SHP77 treated with DMSO at 0.1 percent for 48 hours (cell line): Measurements from ENCODE around the gene FCHSD1.

Source experiments
- DNase-seq: peaks from one replicate; lab custom pipeline; 2025; lab: John Stamatoyannopoulos, UW

FCHSD1 gene

GRCh38 chr5:141672841-141673813 lies 21.9 kb upstream of the FCHSD1 start:
- no peak for DNase-seq

- no peak for DNase-seq
Measured at GRCh38 chr5:141672071-141672840, 21.0 kb upstream of the FCHSD1 start.

GRCh38 chr5:141669520-141669919 lies 18.3 kb upstream of the FCHSD1 start:
- no peak for DNase-seq

DNA sequence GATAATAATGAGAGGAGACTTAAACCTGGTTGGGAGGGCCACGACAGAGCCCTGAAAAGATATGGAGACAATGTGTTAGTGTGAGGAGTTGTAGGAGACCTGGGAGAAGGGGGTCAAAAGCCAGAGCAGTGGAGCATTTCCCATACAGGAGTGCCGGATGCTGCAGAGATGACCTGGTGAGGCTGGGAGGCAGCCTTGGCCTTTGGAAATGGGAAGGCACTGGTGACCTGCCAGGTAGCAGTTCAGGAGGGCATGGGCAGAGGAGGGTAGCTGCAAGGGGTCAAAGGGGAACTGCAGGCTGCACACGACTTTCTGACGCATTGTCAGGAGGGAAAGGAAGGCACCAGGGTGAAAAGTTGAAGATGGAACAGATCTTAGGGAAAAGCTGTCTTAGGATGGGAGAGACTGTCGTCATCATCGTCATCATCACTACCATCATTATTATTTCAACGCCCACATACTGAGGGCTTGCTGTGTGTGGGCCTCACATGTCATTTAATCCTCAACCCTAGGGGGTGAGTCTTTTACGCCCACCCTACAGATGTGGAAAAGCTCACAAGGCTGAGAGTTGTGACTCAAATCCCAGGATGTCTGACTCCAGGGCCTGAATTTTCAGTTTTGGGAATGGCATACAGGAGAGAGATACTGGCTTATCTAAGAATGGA lies 17.5 kb upstream of the FCHSD1 start:
- DNase-seq, result no peak

DNA sequence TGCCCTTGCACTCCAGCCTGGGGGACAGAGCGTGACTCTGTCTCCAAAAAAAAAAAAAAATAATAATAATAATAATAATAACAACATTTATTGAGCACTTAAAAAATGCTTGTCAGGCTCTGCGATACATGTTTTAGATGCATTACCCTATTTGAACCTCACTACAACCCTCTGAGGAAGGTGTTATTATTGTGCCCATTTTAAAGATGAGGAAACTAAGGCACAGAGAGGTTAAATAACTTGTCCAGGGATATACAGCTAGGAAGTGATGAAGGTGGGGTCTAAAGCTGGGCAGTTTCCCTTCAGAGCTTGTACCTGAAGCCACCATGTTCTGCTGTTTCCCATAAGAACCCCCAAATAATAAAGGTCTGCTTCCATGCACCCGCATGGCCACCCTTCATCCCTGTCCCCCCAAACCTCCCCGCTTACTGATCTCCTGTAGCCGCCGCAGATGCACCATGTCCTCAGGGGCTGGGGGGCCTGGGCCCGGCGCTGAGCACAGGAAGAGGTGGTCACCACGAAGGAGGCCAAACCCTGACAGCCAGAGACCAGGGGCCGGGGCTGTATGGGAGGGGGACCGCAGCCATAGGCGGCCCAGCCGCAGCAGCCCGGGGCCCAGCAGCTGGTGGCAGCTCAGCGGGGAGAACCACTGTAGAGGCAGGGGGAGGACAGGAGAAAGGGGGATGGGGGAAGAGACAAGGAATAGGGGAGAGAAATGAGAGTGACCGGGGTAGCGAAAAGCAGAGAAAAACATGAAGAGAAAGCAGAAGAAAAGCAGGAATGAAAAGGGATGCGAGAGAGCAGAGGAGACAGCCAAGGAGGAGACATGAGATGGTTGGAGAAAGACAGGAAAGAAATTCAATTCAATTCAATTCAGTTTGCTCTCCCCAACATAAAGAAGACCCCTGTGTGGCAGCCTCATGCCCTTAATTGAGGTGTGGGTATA lies 15.1 kb upstream of the FCHSD1 start:
- no peak for DNase-seq

- DNase-seq, result no peak
Measured at GRCh38 chr5:141664733-141665461, 13.7 kb upstream of the FCHSD1 start.

DNA sequence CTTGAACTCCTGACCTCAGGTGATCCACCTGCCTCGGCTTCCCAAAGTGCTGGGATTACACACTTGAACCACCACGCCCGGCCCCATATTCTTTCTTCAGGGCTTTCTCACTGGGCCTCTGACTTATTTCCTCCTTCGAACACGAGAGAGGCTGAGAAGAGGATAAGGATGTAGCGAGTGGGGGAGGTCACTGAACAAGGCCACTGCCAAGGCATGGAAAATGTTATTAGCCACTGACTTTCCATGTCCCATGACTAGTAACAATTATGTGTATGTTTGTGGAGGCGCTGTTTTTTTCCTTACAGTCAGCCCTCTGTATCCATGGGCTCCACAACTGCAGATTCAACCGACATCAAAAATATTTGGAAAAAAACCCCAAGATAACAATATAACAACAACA lies 12.3 kb upstream of the FCHSD1 start:
- no peak for DNase-seq

GRCh38 chr5:141662028-141662427 lies 10.8 kb upstream of the FCHSD1 start:
- no peak for DNase-seq

DNA sequence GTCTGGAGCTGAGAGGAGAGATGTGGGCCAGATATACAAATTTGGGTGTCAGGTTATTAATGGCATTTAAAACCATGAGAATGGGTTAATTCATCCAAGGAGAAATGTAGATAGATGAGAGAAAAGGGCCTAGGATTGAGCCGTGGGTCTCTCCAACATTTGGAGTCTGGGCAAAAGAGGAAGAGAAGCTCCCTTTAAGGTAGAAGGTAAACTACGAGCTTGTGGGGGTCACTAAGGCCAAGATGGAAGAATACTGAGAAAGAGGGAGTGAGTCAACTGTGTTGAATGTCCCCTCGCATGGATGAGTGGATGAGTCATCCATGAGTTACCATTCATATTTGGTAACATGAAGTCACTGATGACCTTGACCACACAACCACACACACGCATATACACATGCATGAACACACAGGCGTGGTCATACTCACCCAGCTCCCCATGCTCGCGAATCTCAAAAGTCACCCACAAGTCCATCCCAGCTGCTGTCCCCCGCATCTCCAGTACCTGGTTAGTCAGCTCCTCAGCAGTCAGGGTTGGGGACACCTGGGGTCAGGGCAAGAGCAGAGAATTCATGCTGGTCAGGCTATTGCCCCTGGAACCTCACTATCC lies 6.8 kb upstream of the FCHSD1 start:
- DNase-seq, result no peak

DNA sequence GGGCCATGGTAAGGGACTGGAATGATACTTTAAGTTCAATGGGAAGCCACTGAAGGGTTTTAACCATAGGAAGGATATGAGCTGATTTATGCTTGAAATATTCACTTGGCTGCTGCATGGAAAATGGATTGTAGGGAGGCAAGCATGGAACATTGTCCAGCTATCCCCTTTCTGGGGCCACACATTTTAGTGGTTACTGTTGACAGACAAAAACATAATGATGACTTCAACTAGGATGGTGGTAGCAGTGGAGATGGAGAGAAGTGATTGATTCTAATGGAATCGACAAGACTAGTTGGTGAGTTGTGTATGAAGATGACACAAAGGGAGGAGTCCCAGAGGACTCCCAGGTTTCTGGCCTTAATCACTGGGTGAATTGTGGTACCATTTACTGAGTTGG lies 6.2 kb upstream of the FCHSD1 start:
- no peak for DNase-seq

DNA sequence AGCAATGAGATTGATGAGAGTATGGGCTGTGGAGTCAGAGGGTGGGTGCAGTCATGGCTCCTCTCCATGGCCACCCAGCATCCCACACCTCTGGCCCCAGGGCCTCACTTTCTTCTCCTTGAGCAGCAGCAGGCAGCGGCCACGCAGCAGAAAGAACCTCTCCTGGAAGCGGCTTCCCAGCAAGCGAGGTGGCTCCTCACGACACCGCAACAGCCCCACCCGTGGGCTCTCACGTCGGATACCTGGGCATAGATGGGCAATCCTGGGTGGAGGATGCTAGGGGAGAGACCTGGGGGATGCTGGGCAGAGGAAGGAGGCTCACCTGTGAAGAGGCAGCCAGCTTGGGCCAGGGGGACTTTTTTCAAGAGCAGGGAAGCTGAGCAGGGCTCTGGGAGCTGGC lies 5.2 kb upstream of the FCHSD1 start:
- DNase-seq, result no peak

GRCh38 chr5:141655020-141655419 lies 3.8 kb upstream of the FCHSD1 start:
- no peak for DNase-seq

DNA sequence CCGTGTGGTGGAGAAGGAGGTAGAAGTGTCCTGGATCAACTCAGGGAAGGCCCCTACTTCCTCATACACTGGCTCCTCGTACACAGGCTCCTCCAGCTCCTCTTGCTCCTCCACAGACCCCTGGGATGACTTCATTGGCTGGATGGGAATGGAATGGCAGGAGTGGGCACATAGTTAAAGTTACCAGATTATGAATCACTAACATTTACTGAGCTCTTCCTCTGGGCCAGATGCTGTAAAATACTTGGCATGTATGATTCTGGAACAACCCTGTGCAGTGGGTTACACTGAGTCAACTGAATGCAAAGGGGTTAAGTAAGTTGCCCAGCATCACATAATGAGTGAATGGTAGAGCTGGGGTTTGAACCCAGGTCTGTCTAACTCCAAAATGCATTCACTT lies 3.1 kb upstream of the FCHSD1 start:
- DNase-seq, result no peak

DNA sequence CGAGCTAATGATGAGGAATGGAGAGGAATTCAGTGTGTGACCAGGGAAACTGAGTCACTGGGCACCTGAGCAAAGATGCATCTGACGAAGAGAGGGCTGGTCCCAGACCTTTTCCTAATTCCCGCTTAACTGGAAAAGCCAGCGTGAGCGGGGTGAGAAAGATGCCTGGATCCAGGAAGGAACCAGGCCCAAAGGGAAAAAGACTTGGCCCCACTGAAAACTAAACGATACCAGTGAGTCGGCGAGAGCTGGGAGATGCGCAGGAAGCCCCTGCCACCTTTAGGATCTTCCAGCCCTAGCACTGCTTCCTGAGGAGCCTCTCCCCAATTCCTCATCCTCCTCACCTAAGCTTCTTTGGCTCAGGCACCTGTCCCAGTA lies 499 bp upstream of the FCHSD1 start:
- no peak for DNase-seq

DNA sequence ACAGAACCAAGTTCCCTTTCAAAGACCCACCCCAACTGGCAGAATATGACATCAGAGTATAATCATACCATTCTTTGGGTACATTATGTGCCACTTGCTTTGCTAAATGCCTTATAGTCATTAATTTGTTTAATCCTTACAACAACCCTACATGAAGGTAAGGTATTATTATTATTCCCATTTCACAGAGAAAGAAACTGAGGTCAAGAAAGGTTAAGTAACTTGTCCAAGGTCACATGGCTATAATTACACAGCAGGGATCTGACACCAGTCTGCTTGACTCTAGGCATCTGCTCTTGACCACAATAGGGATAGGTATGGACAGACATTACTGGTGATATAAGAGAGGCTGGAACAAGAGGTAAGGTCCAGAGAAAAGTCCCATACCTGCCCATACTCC lies 1.2 kb downstream of the FCHSD1 start:
- DNase-seq, result no peak

DNA sequence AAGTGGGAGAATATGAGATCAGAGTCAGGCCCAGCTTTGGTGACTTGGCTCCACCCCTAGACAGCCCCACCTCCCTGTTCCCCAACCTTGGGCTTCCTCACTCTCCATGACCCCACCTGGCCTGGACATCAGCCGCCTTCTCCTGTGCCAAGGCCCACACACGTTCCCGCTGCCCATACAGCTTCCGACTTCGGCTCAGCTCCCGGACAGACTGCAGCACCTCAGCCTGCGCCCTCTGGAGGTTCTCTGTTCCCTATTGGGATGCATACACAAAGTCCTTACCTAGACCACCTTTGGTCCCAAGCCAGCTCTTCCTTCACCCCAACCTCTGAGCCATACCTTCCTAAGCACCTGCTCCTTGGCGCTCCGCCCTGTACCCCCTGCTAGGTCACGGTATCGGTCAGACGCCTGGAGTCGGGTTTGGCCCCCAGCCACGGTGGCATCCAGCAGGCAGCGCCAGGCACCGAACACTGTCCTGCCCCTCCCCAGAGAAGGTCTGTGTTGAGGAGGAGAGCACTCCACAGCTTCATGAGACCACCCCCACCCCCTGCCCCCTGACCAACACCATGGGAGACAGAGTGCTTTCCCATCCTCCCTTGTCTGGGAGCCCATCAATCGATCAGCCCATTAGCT lies 2.0 kb downstream of the FCHSD1 start:
- DNase-seq, result no peak

DNA sequence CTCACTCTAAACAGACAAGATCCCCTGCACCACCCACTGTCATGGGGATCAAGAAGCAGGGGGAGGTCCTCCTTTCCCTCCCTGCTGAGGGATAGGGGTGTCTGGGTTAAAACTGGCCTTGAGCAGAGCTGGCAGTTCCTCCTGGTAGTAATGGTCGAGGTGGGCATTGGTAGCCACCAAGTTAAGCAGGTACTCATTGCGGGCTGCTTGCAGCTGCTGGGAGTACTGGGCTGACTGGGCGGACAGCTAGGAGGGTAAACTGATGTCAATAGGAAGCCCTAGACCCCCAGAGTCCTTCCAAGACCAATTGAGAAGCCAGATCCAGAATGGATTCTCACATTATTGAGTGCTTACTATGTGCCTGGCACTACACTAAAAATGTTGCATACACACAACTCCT lies 3.4 kb downstream of the FCHSD1 start:
- no peak for DNase-seq

DNA sequence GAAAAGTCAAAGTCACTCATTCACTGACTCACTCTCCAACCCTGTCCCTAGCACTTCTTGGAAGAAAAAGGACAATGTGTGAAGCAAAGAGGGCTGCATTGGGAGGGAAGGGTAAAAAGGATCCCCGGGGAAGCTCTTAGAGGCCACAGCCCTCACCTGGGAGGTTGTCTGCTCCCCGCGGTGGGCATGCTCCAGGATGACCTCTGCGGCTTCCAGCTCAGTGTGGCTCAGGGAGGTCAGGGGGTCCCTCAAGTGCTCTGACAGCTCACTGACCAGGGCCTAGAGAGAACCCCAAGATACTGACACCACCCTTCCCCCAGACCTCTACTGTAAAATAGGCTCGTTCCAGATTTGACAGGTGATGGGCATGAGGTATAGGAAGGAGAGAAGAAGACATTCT lies 4.0 kb downstream of the FCHSD1 start:
- no peak for DNase-seq

GRCh38 chr5:141646026-141646425 lies 5.2 kb downstream of the FCHSD1 start:
- DNase-seq, result no peak
